GM20000 (cell line): ENCODE data around the gene SYDE2.

Source experiments
- DNase-seq: peaks from one replicate; pipeline ENCODE4 v3.0.0; 2012; ENCODE audit warnings: low spot score
- CTCF ChIP-seq: IDR thresholded peaks from 2 replicates; pipeline ENCODE4 v1.5.1; 2012; ENCODE audit warnings: mild to moderate bottlenecking, control low read depth; ENCODE audit errors: extremely low read depth, missing control alignments

SYDE2 gene

DNA sequence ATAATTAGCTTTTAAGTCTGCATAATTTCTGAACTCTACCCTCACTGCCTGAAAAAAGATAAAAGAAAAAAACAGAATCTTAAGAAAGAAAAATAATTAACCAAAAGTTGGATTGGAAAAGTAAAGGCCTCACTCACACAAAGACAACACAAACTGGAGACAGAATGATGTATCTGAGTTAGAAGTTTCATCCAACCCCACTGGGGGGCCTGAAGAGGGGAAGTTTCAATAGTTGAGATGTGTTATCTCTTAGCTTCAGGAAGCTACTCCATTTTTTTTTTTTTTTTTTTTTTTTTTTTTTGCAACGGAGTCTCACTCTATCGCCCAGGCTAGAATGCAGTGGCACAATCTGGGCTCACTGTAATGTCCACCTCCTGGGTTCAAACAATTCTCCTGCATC, 19.9 kb downstream of the SYDE2 start:
- TF ChIP-seq CTCF = no peak

DNA sequence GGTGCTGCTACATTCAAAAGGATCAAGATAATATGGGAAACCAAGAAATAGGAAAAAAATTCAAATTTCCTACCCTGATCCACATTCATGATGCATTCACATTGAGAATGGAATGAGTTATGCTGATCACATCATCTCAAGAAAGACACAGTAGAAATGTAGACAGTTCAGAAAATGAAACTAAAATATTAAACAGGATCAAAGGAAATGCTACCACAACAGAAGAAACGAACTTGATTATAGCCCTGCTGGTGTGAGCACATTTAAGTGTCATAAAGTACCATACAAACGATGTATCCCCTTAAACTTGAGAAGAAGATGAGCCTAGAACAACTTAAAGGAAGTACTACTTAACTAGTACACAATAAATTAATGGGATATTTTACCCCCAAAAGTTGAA, 21.3 kb downstream of the SYDE2 start:
- no peak for DNase-seq
- no peak for TF ChIP-seq CTCF

More for the DNA sequence above, 19.9 kb downstream of the SYDE2 start:
- no peak for DNase-seq

DNA sequence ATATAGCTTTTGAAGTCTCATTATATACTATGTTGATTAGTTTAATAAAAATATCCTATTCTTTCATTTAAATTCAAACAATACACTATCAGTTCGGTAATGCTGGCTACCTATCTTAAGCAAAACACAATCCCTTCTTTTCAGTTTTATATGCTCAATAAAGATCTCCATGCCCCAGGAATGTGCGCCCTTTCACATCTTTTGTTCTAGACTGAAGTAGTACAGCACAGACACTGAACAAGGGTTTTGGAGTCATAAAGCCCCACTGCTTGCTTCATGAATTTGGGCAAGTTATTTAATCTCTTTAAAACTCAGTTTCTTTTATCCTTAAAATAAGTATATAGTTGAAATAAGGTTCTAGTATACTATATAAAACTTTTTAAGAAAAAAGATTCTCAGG, 22.4 kb downstream of the SYDE2 start:
- DNase-seq = no peak
- TF ChIP-seq CTCF = no peak

DNA sequence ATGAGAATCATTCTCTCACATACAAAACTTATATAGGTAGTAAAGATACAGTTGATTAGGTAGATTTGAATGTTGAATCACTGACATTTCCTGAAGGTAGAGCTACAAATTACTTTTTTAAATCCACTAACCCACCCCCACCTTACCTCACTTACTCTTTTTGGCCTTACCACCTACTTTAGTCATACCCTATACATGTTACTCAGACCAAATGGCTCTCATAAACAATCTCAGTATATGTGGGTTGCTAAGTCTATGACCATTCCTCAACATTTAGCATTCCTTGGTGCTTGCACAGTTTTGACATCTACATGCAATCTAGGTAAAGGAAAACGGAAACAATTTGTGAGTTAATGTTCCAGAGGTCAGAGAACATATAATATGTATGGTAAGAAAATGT, 26.3 kb downstream of the SYDE2 start:
- no peak for DNase-seq
- no peak for TF ChIP-seq CTCF

GRCh38 chr1:85172684-85173337, 28.0 kb downstream of the SYDE2 start:
- no peak for DNase-seq
- no peak for TF ChIP-seq CTCF

DNA sequence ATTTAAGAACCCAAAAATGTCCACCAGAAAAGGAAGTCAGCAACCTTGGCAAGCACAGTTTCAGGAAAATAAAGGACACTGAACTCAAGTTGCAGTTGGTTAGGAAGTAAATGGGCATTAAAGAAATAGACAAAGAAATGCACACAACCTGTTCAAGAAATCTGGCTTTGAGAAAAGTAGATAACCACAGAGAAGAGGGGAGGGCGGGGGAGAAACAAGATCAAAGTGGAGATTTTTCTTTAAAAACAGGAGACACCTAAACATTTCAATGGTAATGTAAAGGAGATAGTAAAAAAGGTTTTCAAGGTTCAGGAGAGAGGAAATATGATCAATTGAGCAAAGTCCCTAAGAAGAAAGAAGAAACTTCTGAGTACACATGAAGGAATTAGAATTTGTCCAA, 29.1 kb downstream of the SYDE2 start:
- TF ChIP-seq CTCF = no peak
- no peak for DNase-seq

- DNase-seq = no peak
- TF ChIP-seq CTCF = no peak
These were observed 31.9 kb downstream of the SYDE2 start for GRCh38 chr1:85168884-85169283.
